DND-41 (cell line): ENCODE measurements around the gene ALDH3A1.

Experiments used
- ATAC-seq: fragments of 200-7000 bp; cut with Tn5 transposase; 3 replicates; pipeline ENCODE4 v1.9.1; 2021; ENCODE audit warnings: low read depth; ENCODE audit not compliant: insufficient read depth
- DNase-seq: peaks from one replicate; pipeline ENCODE4 v3.0.0-alpha.2; 2020
- H2AFZ ChIP-seq: 2 replicates; pipeline ENCODE4 v1.6.0; 2012; ENCODE audit warnings: low read depth, low read length
- H3K27ac ChIP-seq: 2 replicates; pipeline ENCODE4 v1.5.1; 2012; ENCODE audit warnings: low read length, inconsistent platforms
- H3K27me3 ChIP-seq: fragments of 200-600 bp; sonication (generic); 2 replicates; pipeline ENCODE4 v1.6.0; 2012; ENCODE audit warnings: low read length, mild to moderate bottlenecking, inconsistent platforms; ENCODE audit not compliant: insufficient read depth, poor library complexity
- H3K36me3 ChIP-seq: 2 replicates; pipeline ENCODE4 v1.5.1; 2012; ENCODE audit warnings: low read length, inconsistent platforms; ENCODE audit not compliant: insufficient read depth
- H3K4me1 ChIP-seq: 2 replicates; pipeline ENCODE4 v1.5.1; 2012; ENCODE audit warnings: mild to moderate bottlenecking, low read length; ENCODE audit not compliant: insufficient read depth
- H3K4me2 ChIP-seq: 2 replicates; pipeline ENCODE4 v1.6.0; 2012; ENCODE audit warnings: mild to moderate bottlenecking, moderate library complexity, low read length, inconsistent platforms; ENCODE audit not compliant: insufficient read depth
- H3K4me3 ChIP-seq, 2 experiments: fragments of 200-600 bp in 1 of 2; shearing (Covaris generic) in 1 of 2; 2 replicates each; pipeline ENCODE4 v1.5.1; 2012 to 2016; ENCODE audit warnings: inconsistent platforms in 2 of 2, low read length in 2 of 2, mild to moderate bottlenecking in 2 of 2, low read depth in 1 of 2, moderate library complexity in 1 of 2
- H3K79me2 ChIP-seq: 2 replicates; pipeline ENCODE4 v1.6.0; 2012; ENCODE audit warnings: low read length, inconsistent platforms; ENCODE audit not compliant: insufficient read depth
- H3K9ac ChIP-seq: 2 replicates; pipeline ENCODE4 v1.6.0; 2012; ENCODE audit warnings: low read depth, mild to moderate bottlenecking, inconsistent platforms, low read length, moderate library complexity
- H3K9me3 ChIP-seq: 2 replicates; pipeline ENCODE4 v1.5.1; 2012; ENCODE audit warnings: low read length, moderate library complexity, mild to moderate bottlenecking, inconsistent platforms; ENCODE audit not compliant: insufficient read depth, severe bottlenecking
- H4K20me1 ChIP-seq: 2 replicates; pipeline ENCODE4 v1.6.0; 2012; ENCODE audit warnings: low read length; ENCODE audit not compliant: insufficient read depth
- CTCF ChIP-seq: IDR thresholded peaks from 2 replicates; pipeline ENCODE4 v1.5.1; 2012; ENCODE audit warnings: borderline replicate concordance, low read length, moderate library complexity, mild to moderate bottlenecking; ENCODE audit not compliant: poor library complexity, severe bottlenecking; ENCODE audit errors: extremely low read depth
- EZH2 ChIP-seq: IDR thresholded peaks from 3 replicates; pipeline ENCODE4 v1.6.1; 2012; ENCODE audit warnings: borderline replicate concordance, low read depth, mild to moderate bottlenecking, moderate library complexity, low read length, inconsistent platforms; ENCODE audit not compliant: severe bottlenecking

The ALDH3A1 gene

GRCh38 chr17:19750835-19751234 is 2.7 kb upstream of the ALDH3A1 start:
- H3K9ac ChIP-seq: no peak overlapping the region
- no peak overlapping the region for H3K4me2 ChIP-seq
- H3K9me3 ChIP-seq: no peaks in the 10 kb centered on the region
- peaks cover 15% of the 10 kb centered on the region for H3K27me3 ChIP-seq
- H3K79me2 ChIP-seq: no peaks in the 10 kb centered on the region
- H3K27ac ChIP-seq: no peak overlapping the region
- no peak overlapping the region for H3K4me3 ChIP-seq
- H2AFZ ChIP-seq: no peak overlapping the region
- H3K4me1 ChIP-seq: no peaks in the 10 kb centered on the region
- peaks cover 6% of the 10 kb centered on the region; the same call in 1 of the 2 replicates for H4K20me1 ChIP-seq
- DNase-seq (no peak), ATAC-seq (no peak)
- no peak for TF ChIP-seq CTCF
- no peak for TF ChIP-seq EZH2
- no peaks in the 10 kb centered on the region for H3K36me3 ChIP-seq

GRCh38 chr17:19750020-19750572 is 2.0 kb upstream of the ALDH3A1 start:
- H3K9me3 ChIP-seq: no peaks in the 10 kb centered on the region

GRCh38 chr17:19748807-19749193 is 702 bp upstream of the ALDH3A1 start:
- Histone ChIP-seq H3K4me3 (no peak overlapping the region), H3K9me3 (no peaks in the 10 kb centered on the region), H3K27ac (no peak overlapping the region), H3K27me3 (peaks cover 9% of the 10 kb centered on the region), H2AFZ (no peak overlapping the region), H3K9ac (no peak overlapping the region), H3K4me2 (no peak overlapping the region), H4K20me1 (peaks cover 6% of the 10 kb centered on the region; the same call in 1 of the 2 replicates), H3K79me2 (no peaks in the 10 kb centered on the region), H3K4me1 (no peaks in the 10 kb centered on the region), H3K36me3 (no peaks in the 10 kb centered on the region)
- DNase-seq (no peak), ATAC-seq (no peak)
- no peak for TF ChIP-seq EZH2
- TF ChIP-seq CTCF: no peak

More at GRCh38 chr17:19750020-19750572, 2.0 kb upstream of the ALDH3A1 start:
- Histone ChIP-seq H4K20me1 (peaks cover 6% of the 10 kb centered on the region; the same call in 1 of the 2 replicates), H3K27me3 (peaks cover 15% of the 10 kb centered on the region), H3K36me3 (no peaks in the 10 kb centered on the region), H3K27ac (no peak overlapping the region), H3K79me2 (no peaks in the 10 kb centered on the region), H3K4me2 (no peak overlapping the region), H3K4me1 (no peaks in the 10 kb centered on the region), H2AFZ (no peak overlapping the region), H3K4me3 (no peak overlapping the region), H3K9ac (no peak overlapping the region)
- no peak for ATAC-seq
- no peak for DNase-seq
- TF ChIP-seq CTCF: no peak
- TF ChIP-seq EZH2: no peak
